Measurements from ENCODE around the gene TTC23.

DNA sequence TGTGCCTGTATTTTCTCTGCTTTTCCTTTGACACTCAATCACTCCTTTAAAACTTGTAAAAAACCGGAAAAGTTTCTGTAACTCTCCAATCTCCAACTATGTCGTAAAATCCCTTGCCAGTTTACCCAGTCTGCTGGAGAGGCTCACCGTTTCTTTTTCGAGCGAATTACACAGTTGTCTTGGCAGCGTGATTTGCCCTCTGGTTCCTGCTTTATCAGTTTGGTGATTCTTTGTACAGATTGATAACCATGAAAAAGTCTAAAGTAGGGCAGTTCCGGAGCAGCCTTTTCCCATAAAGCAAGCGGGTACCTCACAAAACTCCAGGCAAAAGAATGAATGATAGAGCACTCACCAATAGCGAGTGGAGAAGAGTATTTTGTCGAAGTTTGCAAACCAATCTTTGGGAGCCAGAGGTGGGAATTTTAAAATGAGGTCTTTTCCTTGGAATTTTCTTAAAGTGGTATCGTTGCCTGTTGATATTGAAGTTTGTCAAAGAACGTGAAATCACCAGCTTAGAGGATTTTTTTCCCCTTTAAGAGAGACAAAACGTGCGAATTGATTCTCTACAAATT, at the start of gene TTC23:
- TF ChIP-seq MYC (IDR thresholded peaks at IDR 0.05; ENCODE audit: low read depth, low read length): no peak
- TF ChIP-seq, protein P1, sequence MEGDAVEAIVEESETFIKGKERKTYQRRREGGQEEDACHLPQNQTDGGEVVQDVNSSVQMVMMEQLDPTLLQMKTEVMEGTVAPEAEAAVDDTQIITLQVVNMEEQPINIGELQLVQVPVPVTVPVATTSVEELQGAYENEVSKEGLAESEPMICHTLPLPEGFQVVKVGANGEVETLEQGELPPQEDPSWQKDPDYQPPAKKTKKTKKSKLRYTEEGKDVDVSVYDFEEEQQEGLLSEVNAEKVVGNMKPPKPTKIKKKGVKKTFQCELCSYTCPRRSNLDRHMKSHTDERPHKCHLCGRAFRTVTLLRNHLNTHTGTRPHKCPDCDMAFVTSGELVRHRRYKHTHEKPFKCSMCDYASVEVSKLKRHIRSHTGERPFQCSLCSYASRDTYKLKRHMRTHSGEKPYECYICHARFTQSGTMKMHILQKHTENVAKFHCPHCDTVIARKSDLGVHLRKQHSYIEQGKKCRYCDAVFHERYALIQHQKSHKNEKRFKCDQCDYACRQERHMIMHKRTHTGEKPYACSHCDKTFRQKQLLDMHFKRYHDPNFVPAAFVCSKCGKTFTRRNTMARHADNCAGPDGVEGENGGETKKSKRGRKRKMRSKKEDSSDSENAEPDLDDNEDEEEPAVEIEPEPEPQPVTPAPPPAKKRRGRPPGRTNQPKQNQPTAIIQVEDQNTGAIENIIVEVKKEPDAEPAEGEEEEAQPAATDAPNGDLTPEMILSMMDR (IDR thresholded peaks at IDR 0.05; ENCODE audit: low read depth, low read length): no peak
- TF ChIP-seq POLR2A (IDR thresholded peaks at IDR 0.05; ENCODE audit: extremely low read depth, insufficient read length): no peak
